ENCODE results near the gene SLC24A4. TPM values are rescaled to one million over a fixed set of nuclear protein-coding genes. Genes with fewer than 3 reads are reported as not detected.

SLC24A4 gene
- total RNA-seq, 2 experiments from 2014 or later = not detected

DNA sequence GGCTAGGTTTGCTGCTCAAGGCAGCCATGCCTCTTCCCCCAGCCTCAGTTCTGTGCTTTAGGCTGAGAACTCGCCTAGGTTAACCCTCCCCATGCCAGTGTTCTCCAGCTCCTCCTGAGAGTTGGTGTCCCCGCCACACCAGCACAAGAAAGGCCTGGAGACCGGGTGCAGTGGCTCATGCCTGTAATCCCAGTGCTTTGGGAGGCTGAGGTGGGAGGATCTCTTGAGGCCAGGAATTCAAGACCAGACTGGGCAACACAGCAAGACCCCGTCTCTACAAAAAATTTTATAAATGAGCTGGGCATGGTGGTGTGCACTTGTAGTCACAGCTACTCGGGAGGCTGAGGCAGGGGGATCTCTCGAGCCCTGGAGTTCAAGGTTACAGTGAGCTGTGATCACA lies 200.8 kb downstream of the SLC24A4 start:
- Mint-ChIP-seq H3K36me3 (ENCODE audit: low read depth) (peaks cover 39% of the 10 kb centered on the region), H3K9me3 (peaks cover 7% of the 10 kb centered on the region), H3K4me3 (no peak overlapping the region), H3K27ac (no peak overlapping the region), H3K27me3 (no peaks in the 10 kb centered on the region), H3K4me1 (ENCODE audit: low read depth) (peaks cover 70% of the 10 kb centered on the region)
- intact Hi-C loops (cut with micrococcal nuclease) = no loop called here
- DNase-seq (no peak), ATAC-seq (no peak)
- POLR2A ChIA-PET = interaction anchor here (0.9 to 3.3 kb wide), 4 partner anchors 8 to 11 kb away, joined by 3 to 31 read pairs (median 5); partner anchors contain the start of gene RIN3
- TF ChIP-seq, protein P1, sequence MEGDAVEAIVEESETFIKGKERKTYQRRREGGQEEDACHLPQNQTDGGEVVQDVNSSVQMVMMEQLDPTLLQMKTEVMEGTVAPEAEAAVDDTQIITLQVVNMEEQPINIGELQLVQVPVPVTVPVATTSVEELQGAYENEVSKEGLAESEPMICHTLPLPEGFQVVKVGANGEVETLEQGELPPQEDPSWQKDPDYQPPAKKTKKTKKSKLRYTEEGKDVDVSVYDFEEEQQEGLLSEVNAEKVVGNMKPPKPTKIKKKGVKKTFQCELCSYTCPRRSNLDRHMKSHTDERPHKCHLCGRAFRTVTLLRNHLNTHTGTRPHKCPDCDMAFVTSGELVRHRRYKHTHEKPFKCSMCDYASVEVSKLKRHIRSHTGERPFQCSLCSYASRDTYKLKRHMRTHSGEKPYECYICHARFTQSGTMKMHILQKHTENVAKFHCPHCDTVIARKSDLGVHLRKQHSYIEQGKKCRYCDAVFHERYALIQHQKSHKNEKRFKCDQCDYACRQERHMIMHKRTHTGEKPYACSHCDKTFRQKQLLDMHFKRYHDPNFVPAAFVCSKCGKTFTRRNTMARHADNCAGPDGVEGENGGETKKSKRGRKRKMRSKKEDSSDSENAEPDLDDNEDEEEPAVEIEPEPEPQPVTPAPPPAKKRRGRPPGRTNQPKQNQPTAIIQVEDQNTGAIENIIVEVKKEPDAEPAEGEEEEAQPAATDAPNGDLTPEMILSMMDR (IDR thresholded peaks at IDR 0.05) = no peak
- CTCF ChIA-PET = interaction anchor here (1.0 to 2.0 kb wide), 4 partner anchors 20 to 158 kb away, joined by 3 to 6 read pairs (median 4); no protein-coding TSS in a partner anchor

DNA sequence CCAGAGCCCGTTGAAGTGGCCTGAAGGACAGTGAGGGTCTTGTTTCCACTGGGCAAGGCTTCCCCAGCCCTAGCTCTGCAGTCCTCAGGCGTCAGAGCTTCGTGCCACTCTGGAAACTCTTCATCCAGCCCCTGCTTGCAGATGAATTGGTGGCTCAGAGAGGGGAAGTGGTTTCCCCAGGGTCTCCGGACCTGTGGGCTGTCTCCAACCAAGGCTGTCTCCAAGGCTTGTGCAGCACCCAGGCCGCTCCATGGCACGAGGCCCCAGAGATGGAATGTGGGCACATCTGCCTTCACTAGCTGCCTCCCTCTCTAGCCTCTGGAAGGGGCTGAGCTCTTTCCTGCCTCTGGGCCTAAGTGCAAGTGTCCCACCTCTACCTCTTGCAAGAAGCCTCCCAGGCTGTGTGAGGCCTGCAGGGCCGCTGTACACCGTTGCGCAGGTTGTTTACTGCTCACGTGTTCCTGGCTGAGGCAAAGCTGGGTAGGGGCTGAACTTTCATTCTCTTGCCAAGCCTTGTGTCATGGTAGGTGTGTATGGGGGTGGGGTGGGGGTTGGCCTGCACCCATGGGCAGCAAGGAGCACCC lies 201.7 kb downstream of the SLC24A4 start:
- ATAC-seq (peak; percentile 43), DNase-seq (no peak)
- peak overlapping the region; percentile 30 for H3K27ac Mint-ChIP-seq
- H3K4me1 Mint-ChIP-seq (ENCODE audit: low read depth) = peaks cover 67% of the 10 kb centered on the region
- intact Hi-C loops (cut with micrococcal nuclease) = no loop called here
- ChIA-PET POLR2A (interaction anchor here (0.9 to 3.3 kb wide), 3 partner anchors 9 to 32 kb away, joined by 3 to 31 read pairs (median 5); partner anchors contain the start of gene RIN3), CTCF (interaction anchor here (1.1 to 1.3 kb wide), 2 partner anchors 26 to 78 kb away, joined by 3 read pairs; no protein-coding TSS in a partner anchor)
- no peak overlapping the region for H3K4me3 Mint-ChIP-seq
- H3K36me3 Mint-ChIP-seq (ENCODE audit: low read depth) = peaks cover 42% of the 10 kb centered on the region
- TF ChIP-seq, protein P1 (IDR thresholded peaks at IDR 0.05) = no peak
- no peaks in the 10 kb centered on the region for H3K27me3 Mint-ChIP-seq
- peaks cover 7% of the 10 kb centered on the region for H3K9me3 Mint-ChIP-seq

DNA sequence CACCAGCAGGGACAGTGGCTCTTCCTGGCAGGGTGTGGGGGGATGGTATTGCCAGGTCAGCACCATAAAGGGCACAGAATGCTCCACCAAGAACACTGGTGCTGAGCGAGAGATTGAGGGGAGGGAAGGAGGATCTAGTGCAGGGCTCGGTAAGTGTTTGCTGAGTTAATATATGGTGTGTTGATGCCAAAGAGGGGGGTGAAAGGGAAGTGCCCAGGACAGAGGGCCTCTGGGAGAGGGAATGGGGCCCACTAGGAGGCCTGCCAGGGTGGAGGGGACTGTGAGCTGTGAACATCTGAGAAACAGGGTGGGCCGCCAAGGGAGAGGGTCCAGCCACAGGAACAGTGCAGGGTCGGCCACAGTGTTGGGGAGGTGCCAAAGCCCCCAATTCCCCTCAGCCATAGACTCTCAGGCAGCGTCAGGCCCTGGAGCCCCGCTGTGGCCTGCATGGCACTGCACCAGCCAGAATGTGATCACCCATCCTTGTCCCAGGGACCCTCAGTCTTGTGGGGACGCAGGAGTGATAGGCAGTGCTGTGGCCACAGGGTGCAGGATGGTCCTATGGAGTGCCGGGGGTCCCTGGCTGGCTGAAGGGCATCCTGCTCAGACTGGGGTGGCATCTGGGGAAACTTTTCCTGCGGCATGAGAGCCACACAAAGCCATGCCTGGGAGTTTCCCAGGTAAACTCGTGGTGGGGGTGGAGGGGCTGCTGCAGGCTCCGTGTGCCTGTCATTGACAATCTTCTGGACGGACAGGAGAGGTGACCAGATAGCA lies 202.5 kb downstream of the SLC24A4 start:
- ChIA-PET POLR2A (interaction anchor here (0.9 to 3.3 kb wide), 3 partner anchors 9 to 31 kb away, joined by 3 to 31 read pairs (median 6); partner anchors contain the start of gene RIN3), CTCF (interaction anchor here (1.1 kb wide), 1 partner anchor 25 kb away, joined by 3 read pairs; no protein-coding TSS in a partner anchor)
- H3K9me3 Mint-ChIP-seq = peaks cover 7% of the 10 kb centered on the region
- no peak for DNase-seq
- ATAC-seq = no peak
- no peak overlapping the region for H3K4me3 Mint-ChIP-seq
- peak overlapping the region; percentile 30 for H3K27ac Mint-ChIP-seq
- peaks cover 38% of the 10 kb centered on the region for H3K36me3 Mint-ChIP-seq (ENCODE audit: low read depth)
- no peaks in the 10 kb centered on the region for H3K27me3 Mint-ChIP-seq
- TF ChIP-seq, protein P1 (IDR thresholded peaks at IDR 0.05) = no peak
- H3K4me1 Mint-ChIP-seq (ENCODE audit: low read depth) = peaks cover 69% of the 10 kb centered on the region
- intact Hi-C loops (cut with micrococcal nuclease) = no loop called here

DNA sequence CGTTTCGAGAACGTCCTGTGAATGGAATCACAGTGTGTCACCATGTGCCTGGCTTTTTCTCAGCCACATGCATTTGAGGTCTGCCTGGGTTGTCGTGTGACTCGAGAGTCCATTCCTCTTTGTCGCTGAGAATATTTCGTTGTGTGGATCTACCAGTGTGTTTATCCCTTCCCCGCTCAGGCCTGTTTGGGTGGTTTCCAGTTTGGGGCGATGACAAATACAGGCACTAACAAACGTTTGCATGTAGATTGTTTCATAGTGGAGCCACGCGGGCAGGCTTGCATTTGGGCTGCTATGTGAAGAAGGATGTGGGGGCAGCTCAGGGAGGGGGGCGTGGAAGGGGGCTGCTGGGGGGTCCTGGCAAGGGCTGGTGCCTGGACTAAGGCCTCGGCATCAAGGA lies 204.8 kb downstream of the SLC24A4 start:
- Mint-ChIP-seq H3K27ac (peak overlapping the region; percentile 73), H3K4me1 (ENCODE audit: low read depth) (peaks cover 74% of the 10 kb centered on the region), H3K36me3 (ENCODE audit: low read depth) (peaks cover 24% of the 10 kb centered on the region), H3K9me3 (no peaks in the 10 kb centered on the region), H3K27me3 (no peaks in the 10 kb centered on the region), H3K4me3 (no peak overlapping the region)
- intact Hi-C loops (cut with micrococcal nuclease) = no loop called here
- ATAC-seq (no peak), DNase-seq (peak; percentile 61)
- TF ChIP-seq, protein P1 (IDR thresholded peaks at IDR 0.05) = no peak
- CTCF ChIA-PET = no interaction called here
- POLR2A ChIA-PET = no interaction called here
